HepG2 (cell line): ENCODE data around the gene MAPRE3. TPM values are rescaled to one million over a fixed set of nuclear protein-coding genes. Genes with fewer than 3 reads are reported as not detected.

Source experiments
- ATF7 ChIP-seq, 2 experiments: fragments of 450-650 bp in 1 of 2; sonication (generic) in 1 of 2; formaldehyde crosslinking in 1 of 2; IDR thresholded peaks; 2 replicates each; pipeline versions ENCODE4 v1.4.0 to v1.6.1; 2016 to 2020; ENCODE audit warnings: antibody characterized with exemption in 1 of 2, mild to moderate bottlenecking in 1 of 2, missing genetic modification reagents in 1 of 2
- BRD4 ChIP-seq: sonication (generic); formaldehyde crosslinking; IDR thresholded peaks from 2 replicates; pipeline ENCODE4 v1.4.0; 2020; ENCODE audit warnings: missing genetic modification reagents
- JUN ChIP-seq: sonication (generic); formaldehyde crosslinking; IDR thresholded peaks from 2 replicates; pipeline ENCODE4 v1.4.0; 2020; ENCODE audit warnings: mild to moderate bottlenecking, missing genetic modification reagents
- SNAPC2 ChIP-seq: sonication (generic); formaldehyde crosslinking; IDR thresholded peaks from 2 replicates; pipeline ENCODE4 v1.8.1; 2022; ENCODE audit warnings: mild to moderate bottlenecking, missing genetic modification reagents
- SRY ChIP-seq: sonication (generic); formaldehyde crosslinking; IDR thresholded peaks from 2 replicates; pipeline ENCODE4 v1.8.0; 2022; ENCODE audit warnings: mild to moderate bottlenecking, missing genetic modification reagents
- STAG1 ChIP-seq: sonication (generic); formaldehyde crosslinking; IDR thresholded peaks from 2 replicates; pipeline ENCODE4 v1.4.0; 2020; ENCODE audit warnings: missing genetic modification reagents
- TOE1 ChIP-seq: sonication (generic); formaldehyde crosslinking; IDR thresholded peaks from 2 replicates; pipeline ENCODE4 v1.4.0; 2020; ENCODE audit warnings: mild to moderate bottlenecking, missing genetic modification reagents
- ZFP82 ChIP-seq: sonication (generic); formaldehyde crosslinking; IDR thresholded peaks from 2 replicates; pipeline ENCODE4 v1.5.1; 2020; ENCODE audit warnings: mild to moderate bottlenecking, missing genetic modification reagents, borderline replicate concordance
- ZNF335 ChIP-seq: sonication (generic); formaldehyde crosslinking; IDR thresholded peaks from 2 replicates; pipeline ENCODE4 v1.4.0; 2020; ENCODE audit warnings: missing genetic modification reagents
- ZNF446 ChIP-seq: sonication (generic); formaldehyde crosslinking; IDR thresholded peaks from 2 replicates; pipeline ENCODE4 v1.5.0; 2020; ENCODE audit warnings: mild to moderate bottlenecking, missing genetic modification reagents
- ZNF572 ChIP-seq: sonication (generic); formaldehyde crosslinking; IDR thresholded peaks from 2 replicates; pipeline ENCODE4 v1.5.1; 2020; ENCODE audit warnings: mild to moderate bottlenecking, missing genetic modification reagents
- ZNF660 ChIP-seq: sonication (generic); formaldehyde crosslinking; IDR thresholded peaks from 2 replicates; pipeline ENCODE4 v1.5.1; 2020; ENCODE audit warnings: mild to moderate bottlenecking, low read depth, missing genetic modification reagents, borderline replicate concordance
- ZNF776 ChIP-seq: sonication (generic); formaldehyde crosslinking; IDR thresholded peaks from 2 replicates; pipeline ENCODE4 v1.4.0; 2020; ENCODE audit warnings: mild to moderate bottlenecking, missing genetic modification reagents
- ZSCAN29 ChIP-seq: sonication (generic); formaldehyde crosslinking; conservative IDR thresholded peaks from 2 replicates; pipeline ENCODE4 v1.4.0; 2020; ENCODE audit warnings: mild to moderate bottlenecking, missing genetic modification reagents
- polyA plus RNA-seq, 8 experiments: library from polyadenylated mRNA; depleted of rRNA in 3 of 8; stranded (reverse) in 7 of 8; unstranded in 1 of 8; fragments of >200 nt; fragmentation: Illumina TruSeq in 4 of 8; extraction: Trizol in 4 of 8; gene quantifications; 2 replicates each; pipeline versions ENCODE4 v1.2.1 to v1.2.3, GENCODE V29; 2011 to 2016; ENCODE audit warnings: low read depth in 4 of 8, missing spikeins in 1 of 8, mixed read lengths in 1 of 8; ENCODE audit not compliant: insufficient read depth in 1 of 8
- total RNA-seq, 5 experiments: library from RNA; depleted of rRNA; stranded (reverse); fragments of >200 nt; fragmentation: Illumina TruSeq; extraction: Trizol; gene quantifications; 2 replicates each; pipeline ENCODE4 v1.2.3, GENCODE V29; 2016; ENCODE audit warnings: low read depth in 1 of 5
- TF ChIP-seq, protein P1 (sequence below): sonication (generic); formaldehyde crosslinking; IDR thresholded peaks from 2 replicates; pipeline ENCODE4 v1.8.0; 2023; ENCODE audit warnings: mild to moderate bottlenecking, missing genetic modification reagents
- TF ChIP-seq, protein P2 (sequence below): sonication (generic); formaldehyde crosslinking; IDR thresholded peaks from 2 replicates; pipeline ENCODE4 v1.4.0; 2020; ENCODE audit warnings: missing genetic modification reagents, borderline replicate concordance
- TF ChIP-seq, protein P3 (sequence below): IDR thresholded peaks from 2 replicates; pipeline ENCODE4 v1.6.1; 2012; ENCODE audit warnings: low read depth, low read length, improper control_type of control experiment
- TF ChIP-seq, protein P4 (sequence below): sonication (generic); formaldehyde crosslinking; IDR thresholded peaks from 2 replicates; pipeline ENCODE4 v1.9.0; 2022; ENCODE audit warnings: missing genetic modification reagents, mild to moderate bottlenecking, borderline replicate concordance

MAPRE3 gene
- total and polyA plus RNA-seq, 2 of the 13 experiments (the other 11 are each of a cell fraction or from before 2014, with no cell fraction given), result 0.31 to 0.91 TPM

DNA sequence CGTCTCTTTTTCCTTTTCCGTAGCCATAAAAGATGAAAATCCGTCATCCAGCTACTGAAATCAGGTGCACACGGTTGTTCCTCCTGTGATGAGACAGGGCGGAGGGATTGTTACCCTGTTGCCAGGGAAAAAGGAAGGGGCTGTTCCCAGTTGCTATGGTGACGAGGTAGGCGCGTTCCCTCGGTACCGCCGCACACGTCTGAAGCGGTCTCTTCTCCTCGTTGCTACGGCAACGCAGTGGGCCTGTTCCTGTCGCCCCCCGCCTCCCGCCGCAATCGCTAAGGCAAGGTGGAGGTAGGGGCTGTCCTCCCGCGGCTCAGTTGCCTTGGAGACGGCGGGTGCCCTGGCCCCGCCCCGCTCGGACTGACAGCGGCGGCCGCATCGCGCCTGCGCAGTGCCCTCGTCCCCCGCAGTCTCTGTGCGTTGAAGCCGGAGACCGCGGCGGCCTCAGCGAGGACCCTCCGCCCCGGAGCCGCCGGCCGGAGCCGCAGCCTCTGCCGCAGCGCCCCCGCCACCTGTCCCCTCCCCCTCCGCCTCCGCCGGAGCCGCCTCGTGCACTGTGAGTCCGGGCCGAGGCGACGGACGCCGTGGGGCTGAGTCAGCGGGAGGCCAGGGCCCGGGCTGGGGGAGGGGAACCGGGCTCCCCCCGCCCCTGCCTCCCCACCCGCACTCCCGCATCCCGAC is at the start of gene MAPRE3 (continued):
- TF ChIP-seq BRD4 (no peak), ATF7 (IDR thresholded peaks at IDR 0.05) (no peak), ATF7 (CRISPR knock-in tag; IDR thresholded peaks at IDR 0.05) (no peak), ZNF335 (CRISPR knock-in tag) (no peak), ZNF776 (CRISPR knock-in tag) (no peak), JUN (no peak), SNAPC2 (CRISPR knock-in tag) (no peak), ZSCAN29 (no peak), ZNF446 (CRISPR knock-in tag) (no peak), STAG1 (CRISPR knock-in tag) (no peak), ZFP82 (CRISPR knock-in tag) (no peak), TOE1 (CRISPR knock-in tag) (no peak), ZNF572 (CRISPR knock-in tag) (no peak), ZNF660 (CRISPR knock-in tag) (no peak), SRY (CRISPR knock-in tag) (0 out of 2 replicates have a peak, but pooled peaks have one; percentile 33)
- TF ChIP-seq, protein P1, sequence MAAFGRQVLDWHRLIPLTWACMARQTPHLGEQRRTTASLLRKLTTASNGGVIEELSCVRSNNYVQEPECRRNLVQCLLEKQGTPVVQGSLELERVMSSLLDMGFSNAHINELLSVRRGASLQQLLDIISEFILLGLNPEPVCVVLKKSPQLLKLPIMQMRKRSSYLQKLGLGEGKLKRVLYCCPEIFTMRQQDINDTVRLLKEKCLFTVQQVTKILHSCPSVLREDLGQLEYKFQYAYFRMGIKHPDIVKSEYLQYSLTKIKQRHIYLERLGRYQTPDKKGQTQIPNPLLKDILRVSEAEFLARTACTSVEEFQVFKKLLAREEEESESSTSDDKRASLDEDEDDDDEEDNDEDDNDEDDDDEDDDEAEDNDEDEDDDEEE (CRISPR knock-in tag), result peak; percentile 23; the same call in 1 of the 2 replicates
- TF ChIP-seq, protein P2, sequence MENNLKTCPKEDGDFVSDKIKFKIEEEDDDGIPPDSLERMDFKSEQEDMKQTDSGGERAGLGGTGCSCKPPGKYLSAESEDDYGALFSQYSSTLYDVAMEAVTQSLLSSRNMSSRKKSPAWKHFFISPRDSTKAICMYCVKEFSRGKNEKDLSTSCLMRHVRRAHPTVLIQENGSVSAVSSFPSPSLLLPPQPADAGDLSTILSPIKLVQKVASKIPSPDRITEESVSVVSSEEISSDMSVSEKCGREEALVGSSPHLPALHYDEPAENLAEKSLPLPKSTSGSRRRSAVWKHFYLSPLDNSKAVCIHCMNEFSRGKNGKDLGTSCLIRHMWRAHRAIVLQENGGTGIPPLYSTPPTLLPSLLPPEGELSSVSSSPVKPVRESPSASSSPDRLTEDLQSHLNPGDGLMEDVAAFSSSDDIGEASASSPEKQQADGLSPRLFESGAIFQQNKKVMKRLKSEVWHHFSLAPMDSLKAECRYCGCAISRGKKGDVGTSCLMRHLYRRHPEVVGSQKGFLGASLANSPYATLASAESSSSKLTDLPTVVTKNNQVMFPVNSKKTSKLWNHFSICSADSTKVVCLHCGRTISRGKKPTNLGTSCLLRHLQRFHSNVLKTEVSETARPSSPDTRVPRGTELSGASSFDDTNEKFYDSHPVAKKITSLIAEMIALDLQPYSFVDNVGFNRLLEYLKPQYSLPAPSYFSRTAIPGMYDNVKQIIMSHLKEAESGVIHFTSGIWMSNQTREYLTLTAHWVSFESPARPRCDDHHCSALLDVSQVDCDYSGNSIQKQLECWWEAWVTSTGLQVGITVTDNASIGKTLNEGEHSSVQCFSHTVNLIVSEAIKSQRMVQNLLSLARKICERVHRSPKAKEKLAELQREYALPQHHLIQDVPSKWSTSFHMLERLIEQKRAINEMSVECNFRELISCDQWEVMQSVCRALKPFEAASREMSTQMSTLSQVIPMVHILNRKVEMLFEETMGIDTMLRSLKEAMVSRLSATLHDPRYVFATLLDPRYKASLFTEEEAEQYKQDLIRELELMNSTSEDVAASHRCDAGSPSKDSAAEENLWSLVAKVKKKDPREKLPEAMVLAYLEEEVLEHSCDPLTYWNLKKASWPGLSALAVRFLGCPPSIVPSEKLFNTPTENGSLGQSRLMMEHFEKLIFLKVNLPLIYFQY (CRISPR knock-in tag), result no peak
- TF ChIP-seq, protein P3, sequence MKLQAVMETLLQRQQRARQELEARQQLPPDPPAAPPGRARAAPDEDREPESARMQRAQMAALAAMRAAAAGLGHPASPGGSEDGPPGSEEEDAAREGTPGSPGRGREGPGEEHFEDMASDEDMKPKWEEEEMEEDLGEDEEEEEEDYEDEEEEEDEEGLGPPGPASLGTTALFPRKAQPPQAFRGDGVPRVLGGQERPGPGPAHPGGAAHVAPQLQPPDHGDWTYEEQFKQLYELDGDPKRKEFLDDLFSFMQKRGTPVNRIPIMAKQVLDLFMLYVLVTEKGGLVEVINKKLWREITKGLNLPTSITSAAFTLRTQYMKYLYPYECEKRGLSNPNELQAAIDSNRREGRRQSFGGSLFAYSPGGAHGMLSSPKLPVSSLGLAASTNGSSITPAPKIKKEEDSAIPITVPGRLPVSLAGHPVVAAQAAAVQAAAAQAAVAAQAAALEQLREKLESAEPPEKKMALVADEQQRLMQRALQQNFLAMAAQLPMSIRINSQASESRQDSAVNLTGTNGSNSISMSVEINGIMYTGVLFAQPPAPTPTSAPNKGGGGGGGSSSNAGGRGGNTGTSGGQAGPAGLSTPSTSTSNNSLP, result no peak
- TF ChIP-seq, protein P4, sequence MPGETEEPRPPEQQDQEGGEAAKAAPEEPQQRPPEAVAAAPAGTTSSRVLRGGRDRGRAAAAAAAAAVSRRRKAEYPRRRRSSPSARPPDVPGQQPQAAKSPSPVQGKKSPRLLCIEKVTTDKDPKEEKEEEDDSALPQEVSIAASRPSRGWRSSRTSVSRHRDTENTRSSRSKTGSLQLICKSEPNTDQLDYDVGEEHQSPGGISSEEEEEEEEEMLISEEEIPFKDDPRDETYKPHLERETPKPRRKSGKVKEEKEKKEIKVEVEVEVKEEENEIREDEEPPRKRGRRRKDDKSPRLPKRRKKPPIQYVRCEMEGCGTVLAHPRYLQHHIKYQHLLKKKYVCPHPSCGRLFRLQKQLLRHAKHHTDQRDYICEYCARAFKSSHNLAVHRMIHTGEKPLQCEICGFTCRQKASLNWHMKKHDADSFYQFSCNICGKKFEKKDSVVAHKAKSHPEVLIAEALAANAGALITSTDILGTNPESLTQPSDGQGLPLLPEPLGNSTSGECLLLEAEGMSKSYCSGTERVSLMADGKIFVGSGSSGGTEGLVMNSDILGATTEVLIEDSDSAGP (CRISPR knock-in tag), result no peak
